Subcutaneous abdominal adipose tissue (tissue), 5 donors: Measurements from ENCODE around the gene FCHSD2.
A peak's percentile ranks its signal among the peaks of the same experiment; 100 is the strongest.

Experiments used
- H3K27ac ChIP-seq: one replicate; pipeline ENCODE4 v1.7.0; 2013; ENCODE audit warnings: low read depth, mild to moderate bottlenecking, inconsistent platforms, low read length, moderate library complexity
- H3K27me3 ChIP-seq, 5 donors: one replicate each; pipeline ENCODE4 v1.7.0; 2013; ENCODE audit warnings: low read length in 5 of 5, inconsistent platforms in 1 of 5; ENCODE audit not compliant: control insufficient read depth in 5 of 5, insufficient read depth in 4 of 5
- H3K36me3 ChIP-seq, 5 donors: one replicate each; pipeline ENCODE4 v1.7.0; 2013; ENCODE audit warnings: low read length in 5 of 5; ENCODE audit not compliant: control insufficient read depth in 5 of 5, insufficient read depth in 5 of 5
- H3K4me1 ChIP-seq, 5 donors: one replicate each; pipeline ENCODE4 v1.7.0; 2013; ENCODE audit warnings: low read length in 5 of 5, mild to moderate bottlenecking in 3 of 5, moderate library complexity in 1 of 5; ENCODE audit not compliant: control insufficient read depth in 5 of 5, insufficient read depth in 5 of 5
- H3K4me3 ChIP-seq, 5 donors: one replicate each; pipeline ENCODE4 v1.7.0; 2013; ENCODE audit warnings: low read length in 5 of 5, low read depth in 1 of 5
- H3K9ac ChIP-seq, 5 donors: one replicate each; pipeline ENCODE4 v1.7.0; 2013; ENCODE audit warnings: low read length in 5 of 5, mild to moderate bottlenecking in 4 of 5, moderate library complexity in 3 of 5
- H3K9me3 ChIP-seq, 5 donors: one replicate each; pipeline ENCODE4 v1.7.0; 2013; ENCODE audit warnings: low read length in 5 of 5; ENCODE audit not compliant: control insufficient read depth in 5 of 5
- donor health status: healthy.
- donor health status: healthy.
- donor health status: healthy.
- donor health status: healthy.
- donor health status: healthy.

FCHSD2 gene

GRCh38 chr11:73003088-73003487 is 139.0 kb downstream of the FCHSD2 start:
- Histone ChIP-seq H3K36me3 (peaks cover 0 to 2% (median 0%) of the 10 kb centered on the region in 5 donors), H3K9me3 (no peaks in the 10 kb centered on the region), H3K9ac (no peak overlapping the region), H3K27ac (no peak overlapping the region), H3K27me3 (no peaks in the 10 kb centered on the region), H3K4me3 (no peak overlapping the region), H3K4me1 (no peaks in the 10 kb centered on the region)

- no peak overlapping the region for H3K27ac ChIP-seq
- H3K36me3 ChIP-seq, result no peaks in the 10 kb centered on the region
- no peak overlapping the region for H3K9ac ChIP-seq
- no peaks in the 10 kb centered on the region for H3K27me3 ChIP-seq
- no peaks in the 10 kb centered on the region for H3K9me3 ChIP-seq
- H3K4me1 ChIP-seq, result peaks cover 0 to under 1% (median 0%) of the 10 kb centered on the region in 5 donors
- H3K4me3 ChIP-seq, result no peak overlapping the region
These were observed 139.9 kb downstream of the FCHSD2 start for GRCh38 chr11:73002214-73002613.

- H3K9me3 ChIP-seq, result no peaks in the 10 kb centered on the region
- no peak overlapping the region for H3K4me3 ChIP-seq
- H3K27ac ChIP-seq, result no peak overlapping the region
- H3K9ac ChIP-seq, result no peak overlapping the region
- H3K36me3 ChIP-seq, result no peaks in the 10 kb centered on the region
- no peaks in the 10 kb centered on the region for H3K27me3 ChIP-seq
- peaks cover 0 to 6% (median 0%) of the 10 kb centered on the region in 5 donors for H3K4me1 ChIP-seq
These were observed 140.5 kb downstream of the FCHSD2 start for GRCh38 chr11:73001615-73002014.

- no peaks in the 10 kb centered on the region for H3K27me3 ChIP-seq
- H3K36me3 ChIP-seq, result peaks cover 0 to 5% (median 0%) of the 10 kb centered on the region in 5 donors
- no peak overlapping the region for H3K4me3 ChIP-seq
- no peak overlapping the region for H3K27ac ChIP-seq
- H3K4me1 ChIP-seq, result peaks cover 0 to 6% (median 0%) of the 10 kb centered on the region in 5 donors
- no peaks in the 10 kb centered on the region for H3K9me3 ChIP-seq
- no peak overlapping the region for H3K9ac ChIP-seq
These were observed 143.4 kb downstream of the FCHSD2 start for GRCh38 chr11:72998676-72999075.

- Histone ChIP-seq H3K36me3 (peaks cover 0 to 5% (median 0%) of the 10 kb centered on the region in 5 donors), H3K27ac (no peak overlapping the region), H3K4me1 (peaks cover 0 to 6% (median 0%) of the 10 kb centered on the region in 5 donors), H3K9ac (peak overlapping the region in 1 of 5 donors; percentile 18), H3K9me3 (no peaks in the 10 kb centered on the region), H3K4me3 (no peak overlapping the region), H3K27me3 (no peaks in the 10 kb centered on the region)
These were observed 145.2 kb downstream of the FCHSD2 start for GRCh38 chr11:72996959-72997358.

- H3K4me3 ChIP-seq, result no peak overlapping the region
- H3K9ac ChIP-seq, result no peak overlapping the region
- no peaks in the 10 kb centered on the region for H3K27me3 ChIP-seq
- no peaks in the 10 kb centered on the region for H3K9me3 ChIP-seq
- no peak overlapping the region for H3K27ac ChIP-seq
- peaks cover 0 to 5% (median 2%) of the 10 kb centered on the region in 5 donors for H3K36me3 ChIP-seq
- peaks cover 0 to 2% (median 0%) of the 10 kb centered on the region in 5 donors for H3K4me1 ChIP-seq
These were observed 152.4 kb downstream of the FCHSD2 start for GRCh38 chr11:72989727-72990126.

GRCh38 chr11:72988821-72989220 is 153.3 kb downstream of the FCHSD2 start:
- Histone ChIP-seq H3K9me3 (no peaks in the 10 kb centered on the region), H3K36me3 (peaks cover 0 to 11% (median 2%) of the 10 kb centered on the region in 5 donors), H3K9ac (no peak overlapping the region), H3K4me1 (peaks cover 0 to 3% (median 0%) of the 10 kb centered on the region in 5 donors), H3K4me3 (no peak overlapping the region), H3K27ac (no peak overlapping the region), H3K27me3 (no peaks in the 10 kb centered on the region)

GRCh38 chr11:72985645-72986044 is 156.5 kb downstream of the FCHSD2 start:
- Histone ChIP-seq H3K9ac (no peak overlapping the region), H3K36me3 (peaks cover 0 to 12% (median 2%) of the 10 kb centered on the region in 5 donors), H3K27ac (no peak overlapping the region), H3K27me3 (no peaks in the 10 kb centered on the region), H3K9me3 (no peaks in the 10 kb centered on the region), H3K4me3 (no peak overlapping the region), H3K4me1 (peaks cover 0 to 7% (median 0%) of the 10 kb centered on the region in 5 donors)

GRCh38 chr11:72984453-72985077 is 157.6 kb downstream of the FCHSD2 start:
- Histone ChIP-seq H3K9me3 (no peaks in the 10 kb centered on the region), H3K9ac (no peak overlapping the region), H3K36me3 (peaks cover 0 to 17% (median 2%) of the 10 kb centered on the region in 5 donors), H3K27me3 (no peaks in the 10 kb centered on the region), H3K27ac (no peak overlapping the region), H3K4me3 (no peak overlapping the region), H3K4me1 (peaks cover 0 to 7% (median 0%) of the 10 kb centered on the region in 5 donors)

GRCh38 chr11:72983560-72983959 is 158.6 kb downstream of the FCHSD2 start:
- H3K4me1 ChIP-seq, result peaks cover 0 to 7% (median 0%) of the 10 kb centered on the region in 5 donors
- no peak overlapping the region for H3K27ac ChIP-seq
- no peak overlapping the region for H3K9ac ChIP-seq
- no peaks in the 10 kb centered on the region for H3K9me3 ChIP-seq
- no peak overlapping the region for H3K4me3 ChIP-seq
- peaks cover 0 to 17% (median 2%) of the 10 kb centered on the region in 5 donors for H3K36me3 ChIP-seq
- no peaks in the 10 kb centered on the region for H3K27me3 ChIP-seq
